NCI-H82 treated with DMSO at 0.1 percent for 48 hours (cell line): ENCODE data around the gene FFAR4.

Experiments
- DNase-seq: peaks from one replicate; lab custom pipeline; 2025; ENCODE audit not compliant: unreplicated experiment; lab: John Stamatoyannopoulos, UW

Gene FFAR4

GRCh38 chr10:93599335-93599734 lies 32.9 kb downstream of the FFAR4 start:
- no peak for DNase-seq

GRCh38 chr10:93599778-93600177 lies 33.3 kb downstream of the FFAR4 start:
- no peak for DNase-seq

GRCh38 chr10:93600446-93601145 lies 34.1 kb downstream of the FFAR4 start:
- DNase-seq = no peak

DNA sequence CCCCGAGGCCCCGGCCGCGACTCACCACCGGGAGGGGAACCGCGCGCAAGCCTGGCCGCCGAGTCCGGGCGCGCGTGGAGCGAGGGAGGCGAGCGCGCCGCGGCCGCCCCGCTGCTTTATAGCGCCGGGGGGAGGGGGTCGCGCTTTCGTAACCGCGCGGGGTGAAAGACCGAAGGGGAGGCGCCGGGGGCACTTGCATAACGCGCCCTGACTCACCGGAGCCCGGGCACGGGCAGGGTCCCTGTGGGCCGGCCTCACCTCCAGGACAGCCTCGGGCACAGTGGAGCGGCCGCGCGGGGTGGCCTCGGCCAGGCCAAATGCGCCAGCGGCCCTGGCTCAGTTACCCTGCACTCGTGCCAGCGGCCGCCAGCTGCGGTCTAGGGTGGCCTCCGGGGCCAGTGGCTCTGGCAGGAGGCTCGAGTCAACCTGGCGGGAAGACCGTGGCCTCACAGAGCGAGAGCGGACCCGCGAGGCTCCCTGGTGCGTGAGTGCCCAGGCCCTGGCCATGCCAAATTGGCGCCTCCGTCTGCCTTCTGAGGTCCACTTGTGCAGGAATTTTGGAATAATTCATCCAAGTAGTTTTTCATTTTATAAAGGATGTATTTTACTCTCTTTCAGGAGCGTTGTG lies 34.8 kb downstream of the FFAR4 start, which contains the start of gene RBP4:
RBP4 (minus strand) TSS at position 90 of the 628 bp plus-strand sequence. CDS start 207 bp downstream, outside the sequence.
- DNase-seq = no peak

DNA sequence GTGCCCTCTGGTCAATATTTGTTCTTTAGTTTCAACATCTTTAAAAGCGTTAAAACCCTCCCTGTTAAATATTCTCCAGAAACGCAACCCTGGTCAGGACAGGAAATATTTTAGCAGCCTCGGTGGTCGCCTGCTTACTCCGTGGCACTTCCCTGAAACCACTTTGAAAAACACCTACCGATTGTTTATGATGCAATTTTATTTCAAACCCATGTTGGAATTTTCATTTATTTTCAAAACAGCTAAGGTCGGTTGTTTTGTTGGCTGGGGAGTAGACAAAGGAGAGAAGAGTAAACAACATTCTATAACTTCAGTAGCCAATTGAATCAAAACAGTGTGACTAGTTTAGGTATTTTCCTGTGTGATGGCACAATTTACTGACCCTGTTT lies 35.3 kb downstream of the FFAR4 start:
- DNase-seq = no peak

DNA sequence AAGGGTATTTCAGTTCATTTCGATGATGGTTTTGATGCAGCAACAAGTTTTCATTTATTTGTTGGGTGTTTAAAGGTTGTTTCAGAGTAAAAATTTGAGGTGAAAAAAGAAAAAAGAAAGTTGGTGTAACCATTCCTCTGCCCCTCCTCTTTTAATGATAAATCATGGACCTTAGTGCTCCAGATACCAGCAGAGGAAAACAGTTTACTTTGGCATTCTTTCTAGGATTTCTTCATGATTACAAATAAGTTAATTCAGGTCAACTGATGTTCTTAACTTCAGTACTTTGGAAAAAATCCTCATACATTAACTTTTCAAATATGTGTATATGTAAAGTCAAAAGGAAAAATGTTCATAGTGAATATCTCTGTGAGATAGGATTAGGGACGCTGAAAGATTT lies 36.6 kb downstream of the FFAR4 start:
- DNase-seq = no peak

DNA sequence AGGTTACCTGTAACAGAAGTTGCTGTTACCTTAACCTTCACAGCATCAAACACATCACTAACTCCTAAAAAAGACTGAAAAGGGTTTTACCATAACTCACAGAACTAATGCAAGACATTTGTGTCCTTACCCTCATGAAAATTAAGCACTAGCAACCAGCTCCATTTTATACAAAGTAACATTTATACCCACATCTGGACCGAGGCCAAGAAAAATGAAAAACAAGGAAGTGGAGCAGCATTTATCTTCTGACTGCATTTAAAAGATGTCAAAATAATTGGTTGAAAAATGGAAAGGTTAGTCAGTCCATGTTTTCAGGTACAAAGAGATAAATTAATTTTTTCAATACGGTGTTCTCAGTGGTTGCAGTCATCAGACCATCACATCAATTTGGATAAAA lies 37.7 kb downstream of the FFAR4 start:
- DNase-seq = no peak

DNA sequence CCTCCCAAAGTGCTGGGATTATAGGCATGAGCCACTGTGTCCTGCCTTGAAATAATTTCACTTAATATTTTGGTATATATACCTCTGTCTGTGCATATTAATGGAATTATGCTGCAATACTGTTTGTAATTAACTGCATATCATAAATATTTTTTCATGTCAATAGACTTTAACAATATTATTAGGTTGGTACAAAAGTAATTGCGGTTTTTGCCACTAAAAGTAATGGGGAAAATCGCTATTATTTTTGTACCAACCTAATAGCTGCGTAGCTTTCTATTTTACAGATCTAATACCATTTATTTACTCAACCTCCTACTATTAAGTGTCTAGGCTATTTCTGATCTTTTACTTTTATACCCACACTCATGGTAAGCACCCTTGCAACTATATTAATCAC lies 42.0 kb downstream of the FFAR4 start:
- no peak for DNase-seq

DNA sequence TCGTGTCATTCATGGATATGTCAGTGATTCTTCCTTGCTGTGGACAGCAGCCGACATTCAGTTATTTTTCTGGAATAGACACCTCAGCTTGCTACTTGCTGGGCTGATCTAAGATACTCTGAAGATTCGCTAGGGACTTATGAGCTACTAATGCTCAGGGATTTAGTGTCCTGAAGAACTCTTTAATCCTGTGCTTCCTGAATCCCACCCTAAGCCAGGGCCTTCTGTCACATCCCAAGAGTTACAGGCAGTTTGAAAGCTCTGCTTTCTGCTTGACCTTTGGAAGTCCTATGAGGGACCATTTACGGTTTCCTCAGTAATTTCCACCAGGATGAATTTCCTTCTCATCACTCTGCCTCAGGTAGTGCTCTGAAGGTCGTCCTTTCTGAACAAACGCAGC lies 45.8 kb downstream of the FFAR4 start, which contains the start of gene PDE6C:
PDE6C (plus strand) TSS at position 227 of the 400 bp plus-strand sequence. CDS start 189 bp downstream, outside the sequence.
- peak; percentile 93 for DNase-seq

- DNase-seq = no peak
Measured at GRCh38 chr10:93613126-93613525, 46.7 kb downstream of the FFAR4 start.

DNA sequence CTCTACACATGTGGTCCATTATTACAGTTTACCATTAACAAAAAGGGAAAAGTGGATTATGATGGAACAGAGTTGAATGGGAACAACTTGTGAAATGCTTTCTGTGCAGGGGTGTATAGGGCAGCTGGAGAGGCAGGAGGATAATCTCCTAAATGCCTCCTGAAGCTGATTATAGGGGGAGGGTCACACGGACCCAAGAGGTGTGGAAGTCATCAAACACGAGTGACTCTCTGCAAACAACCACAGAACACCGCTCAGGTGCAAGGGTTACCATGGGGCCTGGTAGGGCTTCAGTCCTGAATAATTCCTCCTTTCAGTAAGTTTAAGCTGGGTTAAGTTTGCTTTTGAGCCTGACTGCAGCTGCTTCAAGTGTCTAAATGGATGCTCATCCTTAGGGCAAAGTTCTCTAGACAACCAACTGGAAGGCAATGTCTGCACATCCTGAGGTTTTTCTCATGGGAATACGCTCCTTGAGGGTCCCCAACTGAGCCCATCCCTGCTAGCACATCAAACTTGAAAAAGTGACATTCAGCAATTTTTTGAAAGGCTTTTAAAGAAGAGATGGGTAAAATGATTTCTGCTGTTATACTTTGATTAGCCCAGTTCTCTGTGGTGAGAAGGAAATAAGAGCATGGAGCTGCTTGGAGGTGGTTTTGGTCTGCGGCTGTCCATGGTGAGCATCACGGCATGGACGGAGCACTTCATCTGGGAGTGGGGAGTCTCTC lies 47.8 kb downstream of the FFAR4 start:
- peak; percentile 83 for DNase-seq

GRCh38 chr10:93615576-93616235 lies 49.2 kb downstream of the FFAR4 start:
- no peak for DNase-seq

DNA sequence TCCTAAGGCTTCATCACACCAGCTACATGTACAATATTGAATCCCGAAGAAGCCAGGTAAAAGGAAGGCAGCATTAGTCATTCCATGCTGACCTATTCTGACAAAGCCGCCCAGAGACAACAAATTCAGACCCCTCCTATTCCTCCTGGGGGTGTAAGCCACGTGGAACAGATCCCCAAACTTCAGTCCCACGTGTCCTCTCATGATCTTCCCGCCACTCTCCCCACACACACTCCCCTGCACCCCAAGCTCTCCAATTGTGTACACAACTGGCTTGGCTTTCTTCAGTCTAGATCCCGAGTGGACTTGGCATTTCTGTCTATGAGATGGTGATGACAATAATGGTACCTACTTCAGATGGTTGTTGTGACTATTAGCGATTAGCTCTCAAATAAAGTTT lies 54.5 kb downstream of the FFAR4 start:
- DNase-seq = no peak

DNA sequence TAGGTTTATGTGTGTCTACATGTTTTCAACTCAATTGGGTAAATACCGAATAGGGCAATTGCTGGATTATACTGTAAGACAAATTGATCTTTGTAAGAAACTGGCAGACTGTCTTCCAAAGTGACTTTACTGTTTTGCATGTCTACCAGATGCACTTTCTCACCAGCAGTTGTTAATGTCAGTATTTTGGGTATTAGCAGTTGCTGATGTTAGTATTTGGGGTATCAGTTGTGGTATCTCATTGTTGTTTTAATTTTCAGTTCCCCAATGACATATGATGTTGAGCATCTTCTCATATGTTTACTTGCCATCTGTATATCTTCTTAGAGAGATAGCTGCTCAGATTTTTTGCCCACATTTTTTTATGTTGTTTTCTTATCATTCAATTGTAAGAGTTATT lies 56.5 kb downstream of the FFAR4 start:
- DNase-seq = no peak

- no peak for DNase-seq
Measured at GRCh38 chr10:93628858-93629257, 62.4 kb downstream of the FFAR4 start.

DNA sequence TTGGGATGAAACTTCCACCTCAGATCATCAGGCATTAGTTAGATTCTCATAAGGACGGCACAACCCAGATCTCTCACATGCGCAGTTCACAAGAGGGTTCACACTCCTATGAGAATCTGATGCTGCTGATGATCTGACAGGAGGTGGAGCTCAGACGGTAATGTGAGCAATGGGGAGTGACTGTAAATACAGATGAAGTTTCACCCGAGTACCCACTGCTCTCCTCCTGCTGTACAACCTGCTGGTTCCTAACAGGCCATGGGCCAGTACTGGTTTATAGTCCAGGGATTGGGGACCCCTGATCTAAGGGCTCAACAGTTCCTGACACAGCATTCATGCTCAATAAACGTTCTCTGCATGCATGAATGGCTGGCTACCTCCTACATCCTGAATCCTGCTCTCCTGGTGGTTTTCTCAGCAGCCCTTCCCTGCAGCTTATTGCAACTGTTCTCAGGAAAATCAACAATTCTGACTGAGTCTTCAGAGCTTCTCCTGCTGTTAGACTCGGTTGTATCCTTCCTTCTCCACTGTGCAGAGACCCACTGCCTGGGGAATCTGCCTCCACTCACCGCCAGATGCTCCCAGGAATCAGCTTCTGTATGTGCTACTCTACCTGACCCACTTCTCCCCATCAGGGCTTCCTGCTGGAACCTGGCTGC lies 63.3 kb downstream of the FFAR4 start:
- no peak for DNase-seq

- DNase-seq = peak; percentile 73
Measured at GRCh38 chr10:93630625-93631557, 64.4 kb downstream of the FFAR4 start.
